Endodermal cell (in vitro differentiated cells): ENCODE data around the gene HLA-DQA2. TPM values are rescaled to one million over a fixed set of nuclear protein-coding genes. Genes with fewer than 3 reads are reported as not detected.

ENCODE experiments used
- DNase-seq: peaks from one replicate; pipeline ENCODE4 v3.0.0-alpha.2; 2017
- H3K27ac ChIP-seq: 2 replicates; pipeline ENCODE4 v1.5.1; 2013; ENCODE audit warnings: mild to moderate bottlenecking, low read depth, low read length, moderate library complexity
- H3K27me3 ChIP-seq: 2 replicates; pipeline ENCODE4 v1.6.1; 2013; ENCODE audit warnings: mild to moderate bottlenecking, low read length, moderate library complexity; ENCODE audit not compliant: insufficient read depth, control insufficient read depth, poor library complexity, severe bottlenecking
- H3K36me3 ChIP-seq: 2 replicates; pipeline ENCODE4 v1.7.0; 2013; ENCODE audit warnings: mild to moderate bottlenecking, low read length, moderate library complexity; ENCODE audit not compliant: control insufficient read depth, insufficient read depth
- H3K4me1 ChIP-seq: one replicate; pipeline ENCODE4 v1.7.0; 2013; ENCODE audit warnings: low read length; ENCODE audit not compliant: control insufficient read depth, insufficient read depth
- H3K4me3 ChIP-seq: 2 replicates; pipeline ENCODE4 v1.5.1; 2013; ENCODE audit warnings: mild to moderate bottlenecking, low read length, moderate library complexity
- H3K9ac ChIP-seq: 2 replicates; pipeline ENCODE4 v1.6.1; 2013; ENCODE audit warnings: mild to moderate bottlenecking, low read length, moderate library complexity; ENCODE audit not compliant: poor library complexity, severe bottlenecking; ENCODE audit errors: extremely low read depth
- H3K9me3 ChIP-seq: 2 replicates; pipeline ENCODE4 v1.6.1; 2013; ENCODE audit warnings: mild to moderate bottlenecking, low read length, moderate library complexity; ENCODE audit not compliant: control insufficient read depth
- H3K27ac Mint-ChIP-seq: 2 replicates; pipeline ENCODE4 v1.8.0; 2020; ENCODE audit warnings: mixed read lengths
- H3K27me3 Mint-ChIP-seq: 2 replicates; pipeline ENCODE4 v1.8.0; 2021; ENCODE audit warnings: mild to moderate bottlenecking, mixed read lengths; ENCODE audit not compliant: insufficient read depth
- H3K36me3 Mint-ChIP-seq: 2 replicates; pipeline ENCODE4 v1.8.0; 2020; ENCODE audit warnings: low read depth, mixed read lengths
- H3K4me1 Mint-ChIP-seq: 2 replicates; pipeline ENCODE4 v1.8.0; 2020; ENCODE audit warnings: mixed read lengths
- H3K4me3 Mint-ChIP-seq: 2 replicates; pipeline ENCODE4 v1.8.0; 2020; ENCODE audit warnings: mild to moderate bottlenecking, moderate library complexity, mixed read lengths
- H3K9me3 Mint-ChIP-seq: 2 replicates; pipeline ENCODE4 v1.8.0; 2020; ENCODE audit warnings: mild to moderate bottlenecking, mixed read lengths
- CTCF ChIP-seq: fragments of 200-600 bp; sonication (generic); conservative IDR thresholded peaks from 2 replicates; pipeline ENCODE4 v1.5.0; 2021; ENCODE audit warnings: antibody characterized with exemption, mild to moderate bottlenecking
- WGBS, 2 experiments: methylation state at CpG; one replicate each; pipeline versions ENCODE4 v1.1.5 to v1.1.7; 2013; ENCODE audit warnings: missing lambda C conversion rate in 2 of 2, mixed read lengths in 1 of 2; ENCODE audit not compliant: insufficient coverage in 1 of 2, insufficient read length in 1 of 2; 5-methylcytosine and 5-hydroxymethylcytosine counted together
- microRNA-seq: library from miRNA; unstranded; fragments of <30 nt; microRNA quantifications from one replicate; pipeline ENCODE4 v1.2.0, GENCODE V29; 2020; ENCODE audit warnings: borderline microRNAs expressed
- total RNA-seq, 2 donors: library from RNA; stranded (reverse); fragmentation: NEBNext Ultra II Directional in 1 of 2; extraction: Animal tissue kit (Norgen Biotek cat#: 25700) in 1 of 2; gene quantifications; 2 replicates in 1 of 2; 3 replicates in 1 of 2; pipeline ENCODE4 v1.2.1, GENCODE V29; 2021

Gene HLA-DQA2
- total RNA-seq, 2 donors from 2014 or later = not detected

GRCh38 chr6:32792901-32793435 lies 51.8 kb downstream of the HLA-DQA2 start:
- no peak for TF ChIP-seq CTCF
- no peaks in the 10 kb centered on the region for H3K9me3 ChIP-seq
- WGBS, 2 experiments = 82% methylated on average over 3 of the region's 3 CpGs; no CpG with 5 or more reads in 1 of the 2 experiments
- no peaks in the 10 kb centered on the region for H3K36me3 Mint-ChIP-seq
- peak; percentile 77 for DNase-seq
- H3K27ac Mint-ChIP-seq = no peak overlapping the region
- no peak overlapping the region for H3K4me3 Mint-ChIP-seq
- H3K27me3 ChIP-seq = peaks cover 17% of the 10 kb centered on the region
- no peak overlapping the region for H3K27ac ChIP-seq
- no peaks in the 10 kb centered on the region for H3K36me3 ChIP-seq
- H3K9ac ChIP-seq = no peak overlapping the region
- peaks cover 13% of the 10 kb centered on the region for H3K4me1 Mint-ChIP-seq
- no peaks in the 10 kb centered on the region for H3K9me3 Mint-ChIP-seq
- H3K4me3 ChIP-seq = no peak overlapping the region
- H3K27me3 Mint-ChIP-seq = peaks cover 51% of the 10 kb centered on the region
- no peaks in the 10 kb centered on the region for H3K4me1 ChIP-seq

GRCh38 chr6:32794510-32794909 lies 53.3 kb downstream of the HLA-DQA2 start:
- WGBS, 2 experiments = 97 to 100% methylated on average over 1 to 2 of the region's 2 CpGs
- Mint-ChIP-seq H3K4me1 (peaks cover 13% of the 10 kb centered on the region), H3K27ac (no peak overlapping the region), H3K27me3 (peaks cover 48% of the 10 kb centered on the region), H3K9me3 (peaks cover 9% of the 10 kb centered on the region), H3K4me3 (no peak overlapping the region), H3K36me3 (no peaks in the 10 kb centered on the region)
- Histone ChIP-seq H3K36me3 (no peaks in the 10 kb centered on the region), H3K4me3 (no peak overlapping the region), H3K4me1 (no peaks in the 10 kb centered on the region), H3K27me3 (peaks cover 17% of the 10 kb centered on the region), H3K9me3 (peaks cover 8% of the 10 kb centered on the region), H3K27ac (no peak overlapping the region), H3K9ac (no peak overlapping the region)
- DNase-seq = no peak
- TF ChIP-seq CTCF = no peak

Small RNA genes within 50 kb of the gene (microRNA-seq; reads per million reads assigned to microRNA genes)
- gene MIR3135B = not detected

Other genes starting within 250 kb of the HLA-DQA2 start
- under 1 TPM; 0.71 to 0.92 TPM for gene HLA-DRB5, start 211.1 kb upstream of the HLA-DQA2 start, total RNA-seq
- 10 to 100 TPM in 1 of 2 donors, 1 to 10 TPM in 1; 9.9 to 14.6 TPM for gene HLA-DRB1, start 151.5 kb upstream of the HLA-DQA2 start, total RNA-seq
- under 1 TPM in 1 of 2 donors, not detected in 1; 0.97 TPM for gene HLA-DQA1, start 104.0 kb upstream of the HLA-DQA2 start, total RNA-seq
- 10 to 100 TPM in 1 of 2 donors, 1 to 10 TPM in 1; 2.2 to 11.1 TPM for gene HLA-DQB1, start 74.7 kb upstream of the HLA-DQA2 start, total RNA-seq
- gene HLA-DQB2, start 22.1 kb downstream of the HLA-DQA2 start, total RNA-seq = not detected
- not detected for gene HLA-DOB, start 75.6 kb downstream of the HLA-DQA2 start, total RNA-seq
- gene TAP2, start 97.3 kb downstream of the HLA-DQA2 start, total RNA-seq = 1 to 10 TPM; 3.4 to 6.6 TPM
- 1 to 10 TPM in 1 of 2 donors, under 1 TPM in 1; 0.93 to 3.1 TPM for gene PSMB8, start 102.7 kb downstream of the HLA-DQA2 start, total RNA-seq
- gene TAP1, start 112.3 kb downstream of the HLA-DQA2 start, total RNA-seq = 1 to 10 TPM; 2.0 to 2.6 TPM
- not detected for gene PSMB9, start 112.8 kb downstream of the HLA-DQA2 start, total RNA-seq
- 1 to 10 TPM in 1 of 2 donors, under 1 TPM in 1; 0.24 to 1.8 TPM for gene HLA-DMB, start 199.6 kb downstream of the HLA-DQA2 start, total RNA-seq
- gene HLA-DMA, start 211.7 kb downstream of the HLA-DQA2 start, total RNA-seq = 10 to 100 TPM in 1 of 2 donors, 1 to 10 TPM in 1; 4.9 to 19.0 TPM
- gene BRD2, start 227.2 kb downstream of the HLA-DQA2 start, total RNA-seq = 100 to 1,000 TPM; 209 to 233 TPM